ENCODE data around the gene PRUNE2.
"Not testable (repeated sequence)": the region's sequence is repeated elsewhere in the genome, so short reads cannot be mapped to it uniquely, and the experiment has no call there.

PRUNE2 gene, protein sequence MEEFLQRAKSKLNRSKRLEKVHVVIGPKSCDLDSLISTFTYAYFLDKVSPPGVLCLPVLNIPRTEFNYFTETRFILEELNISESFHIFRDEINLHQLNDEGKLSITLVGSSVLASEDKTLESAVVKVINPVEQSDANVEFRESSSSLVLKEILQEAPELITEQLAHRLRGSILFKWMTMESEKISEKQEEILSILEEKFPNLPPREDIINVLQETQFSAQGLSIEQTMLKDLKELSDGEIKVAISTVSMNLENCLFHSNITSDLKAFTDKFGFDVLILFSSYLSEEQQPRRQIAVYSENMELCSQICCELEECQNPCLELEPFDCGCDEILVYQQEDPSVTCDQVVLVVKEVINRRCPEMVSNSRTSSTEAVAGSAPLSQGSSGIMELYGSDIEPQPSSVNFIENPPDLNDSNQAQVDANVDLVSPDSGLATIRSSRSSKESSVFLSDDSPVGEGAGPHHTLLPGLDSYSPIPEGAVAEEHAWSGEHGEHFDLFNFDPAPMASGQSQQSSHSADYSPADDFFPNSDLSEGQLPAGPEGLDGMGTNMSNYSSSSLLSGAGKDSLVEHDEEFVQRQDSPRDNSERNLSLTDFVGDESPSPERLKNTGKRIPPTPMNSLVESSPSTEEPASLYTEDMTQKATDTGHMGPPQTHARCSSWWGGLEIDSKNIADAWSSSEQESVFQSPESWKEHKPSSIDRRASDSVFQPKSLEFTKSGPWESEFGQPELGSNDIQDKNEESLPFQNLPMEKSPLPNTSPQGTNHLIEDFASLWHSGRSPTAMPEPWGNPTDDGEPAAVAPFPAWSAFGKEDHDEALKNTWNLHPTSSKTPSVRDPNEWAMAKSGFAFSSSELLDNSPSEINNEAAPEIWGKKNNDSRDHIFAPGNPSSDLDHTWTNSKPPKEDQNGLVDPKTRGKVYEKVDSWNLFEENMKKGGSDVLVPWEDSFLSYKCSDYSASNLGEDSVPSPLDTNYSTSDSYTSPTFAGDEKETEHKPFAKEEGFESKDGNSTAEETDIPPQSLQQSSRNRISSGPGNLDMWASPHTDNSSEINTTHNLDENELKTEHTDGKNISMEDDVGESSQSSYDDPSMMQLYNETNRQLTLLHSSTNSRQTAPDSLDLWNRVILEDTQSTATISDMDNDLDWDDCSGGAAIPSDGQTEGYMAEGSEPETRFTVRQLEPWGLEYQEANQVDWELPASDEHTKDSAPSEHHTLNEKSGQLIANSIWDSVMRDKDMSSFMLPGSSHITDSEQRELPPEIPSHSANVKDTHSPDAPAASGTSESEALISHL (N-terminal part only)

DNA sequence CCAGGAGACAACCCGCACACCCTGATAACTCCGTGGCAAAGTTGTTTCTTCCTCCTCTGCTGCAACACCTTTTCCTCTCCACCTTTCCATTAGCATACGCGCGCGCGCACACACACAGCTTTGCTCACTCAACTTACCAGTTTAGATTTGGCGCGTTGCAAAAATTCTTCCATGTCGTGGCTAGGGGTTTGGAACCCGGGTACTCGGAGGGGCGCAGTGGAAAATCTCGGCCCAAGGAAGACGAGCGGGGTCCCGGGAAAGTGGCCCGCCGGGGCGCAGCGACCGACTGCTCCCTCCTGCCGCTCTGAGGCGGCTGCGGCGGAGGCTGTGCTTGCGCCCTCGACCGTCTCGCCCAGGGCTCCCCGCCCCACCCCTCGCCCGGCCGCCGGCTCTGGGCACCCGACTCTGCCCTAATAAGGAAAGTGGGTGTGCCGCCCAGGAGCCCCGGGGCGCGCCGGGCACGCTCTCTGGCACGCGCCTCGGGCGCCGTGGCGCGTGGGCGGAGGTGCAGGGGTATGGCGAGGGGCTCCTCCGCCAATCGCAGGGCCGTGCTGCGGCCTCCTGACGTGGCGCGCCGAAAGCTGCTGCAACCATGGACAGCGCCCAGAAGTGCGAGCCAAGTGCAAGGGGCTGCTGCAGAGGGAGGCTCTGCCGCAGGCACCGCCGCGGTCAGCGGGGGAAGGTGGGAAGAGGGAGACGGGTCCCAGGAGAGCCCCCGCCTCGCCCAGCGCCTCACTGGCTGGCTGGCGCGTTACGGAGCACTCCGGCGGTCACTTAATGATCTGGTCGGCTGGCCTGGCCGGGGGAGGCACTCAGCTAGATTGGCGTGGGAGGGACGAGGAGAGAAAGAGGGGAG is at the start of gene PRUNE2:
PRUNE2 (minus strand) TSS at position 324 of the 856 bp plus-strand sequence; CDS start at position 173, 151 bp downstream.
- no peak for DNase-seq

GRCh38 chr9:76955406-76955805 is 49.5 kb upstream of the PRUNE2 start:
- not testable (repeated sequence) for DNase-seq

- no peak for DNase-seq
These were observed 44.0 kb upstream of the PRUNE2 start for GRCh38 chr9:76949865-76950264.

DNA sequence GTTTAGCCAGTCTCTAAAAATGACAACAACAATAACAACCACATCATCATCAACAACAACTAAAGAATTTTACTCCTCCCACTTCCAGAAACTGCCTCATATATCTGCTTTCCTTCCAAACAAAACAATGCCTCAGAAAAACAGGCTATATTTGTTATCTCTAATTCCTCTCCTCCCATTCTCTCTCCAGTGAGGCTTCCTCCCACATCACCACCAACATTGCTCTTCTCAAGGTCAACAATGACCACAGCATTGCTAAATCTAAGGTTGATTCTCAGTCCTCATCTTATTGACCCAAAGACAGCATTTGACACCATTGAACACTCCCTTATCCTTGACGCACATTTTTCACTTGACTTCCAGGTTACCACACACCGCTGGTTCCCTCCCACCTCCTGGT is 38.1 kb upstream of the PRUNE2 start:
- no peak for DNase-seq

- no peak for DNase-seq
These were observed 37.1 kb upstream of the PRUNE2 start for GRCh38 chr9:76943054-76943453.

GRCh38 chr9:76932757-76933156 is 26.8 kb upstream of the PRUNE2 start:
- no peak for DNase-seq

DNA sequence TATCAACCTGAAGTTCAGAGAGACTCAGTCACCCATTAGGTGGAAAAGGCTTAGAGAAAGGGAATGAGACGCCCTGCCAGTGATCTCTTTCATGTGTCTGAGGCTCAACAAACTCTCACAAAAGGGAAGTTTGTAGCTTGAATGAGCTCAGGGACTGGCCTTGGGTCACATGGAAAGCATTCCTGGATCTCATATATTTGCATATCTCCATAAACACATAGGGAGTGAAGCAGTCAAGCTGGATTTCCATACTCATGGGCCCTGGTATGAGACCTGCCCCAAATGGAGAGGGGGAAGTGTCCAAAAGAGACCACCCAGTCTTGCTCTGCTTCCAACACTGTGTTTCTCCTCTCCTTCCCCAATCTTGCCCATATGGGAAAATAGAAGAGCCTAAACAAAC is 26.4 kb upstream of the PRUNE2 start:
- no peak for DNase-seq

DNA sequence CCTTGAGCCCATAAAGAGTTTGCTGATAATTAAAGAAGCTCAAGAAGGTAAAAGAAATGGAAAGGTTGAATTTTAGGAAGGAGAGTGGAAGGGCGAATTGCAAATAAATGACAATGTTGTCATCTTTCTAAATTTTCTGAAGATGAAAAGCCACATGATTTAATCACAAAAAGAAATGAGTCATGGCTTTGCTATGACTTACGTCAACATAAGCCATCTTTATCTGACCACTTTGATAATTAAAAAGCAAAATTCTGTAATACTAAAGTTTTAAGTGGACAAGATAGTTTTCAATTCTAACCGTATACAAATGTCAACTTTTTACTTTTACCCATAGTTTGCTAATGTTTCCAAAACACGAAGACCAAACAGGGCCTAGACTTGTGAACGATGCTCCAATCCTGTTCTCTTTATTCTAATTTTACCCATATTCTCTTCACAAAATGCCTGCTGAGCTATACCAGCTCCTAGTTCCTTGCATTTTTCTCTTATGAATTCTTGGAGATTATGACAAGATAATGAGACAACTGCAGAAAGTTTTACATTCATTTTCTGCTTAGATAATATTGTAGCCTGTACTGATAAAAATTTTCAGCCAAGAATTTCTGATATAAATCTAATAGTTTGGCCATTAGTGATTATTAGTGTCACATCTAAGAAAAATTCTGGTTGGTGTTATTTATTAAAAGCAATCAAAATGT is 21.8 kb upstream of the PRUNE2 start:
- no peak for DNase-seq

GRCh38 chr9:76926846-76927245 is 20.9 kb upstream of the PRUNE2 start:
- no peak for DNase-seq

GRCh38 chr9:76926324-76926741 is 20.4 kb upstream of the PRUNE2 start:
- DNase-seq = no peak

GRCh38 chr9:76921165-76921564 is 15.3 kb upstream of the PRUNE2 start:
- DNase-seq = no peak

GRCh38 chr9:76917299-76917698 is 11.4 kb upstream of the PRUNE2 start:
- DNase-seq = no peak

- DNase-seq = no peak
These were observed 10.3 kb upstream of the PRUNE2 start for GRCh38 chr9:76916231-76916630.

- no peak for DNase-seq
These were observed 7.6 kb upstream of the PRUNE2 start for GRCh38 chr9:76913467-76913866.

GRCh38 chr9:76912636-76913275 is 6.8 kb upstream of the PRUNE2 start:
- DNase-seq = no peak

GRCh38 chr9:76911971-76912370 is 6.1 kb upstream of the PRUNE2 start:
- DNase-seq = no peak

- DNase-seq = no peak
These were observed 4.9 kb upstream of the PRUNE2 start for GRCh38 chr9:76910861-76911260.

- no peak for DNase-seq
These were observed 697 bp upstream of the PRUNE2 start for GRCh38 chr9:76906647-76906975.

DNA sequence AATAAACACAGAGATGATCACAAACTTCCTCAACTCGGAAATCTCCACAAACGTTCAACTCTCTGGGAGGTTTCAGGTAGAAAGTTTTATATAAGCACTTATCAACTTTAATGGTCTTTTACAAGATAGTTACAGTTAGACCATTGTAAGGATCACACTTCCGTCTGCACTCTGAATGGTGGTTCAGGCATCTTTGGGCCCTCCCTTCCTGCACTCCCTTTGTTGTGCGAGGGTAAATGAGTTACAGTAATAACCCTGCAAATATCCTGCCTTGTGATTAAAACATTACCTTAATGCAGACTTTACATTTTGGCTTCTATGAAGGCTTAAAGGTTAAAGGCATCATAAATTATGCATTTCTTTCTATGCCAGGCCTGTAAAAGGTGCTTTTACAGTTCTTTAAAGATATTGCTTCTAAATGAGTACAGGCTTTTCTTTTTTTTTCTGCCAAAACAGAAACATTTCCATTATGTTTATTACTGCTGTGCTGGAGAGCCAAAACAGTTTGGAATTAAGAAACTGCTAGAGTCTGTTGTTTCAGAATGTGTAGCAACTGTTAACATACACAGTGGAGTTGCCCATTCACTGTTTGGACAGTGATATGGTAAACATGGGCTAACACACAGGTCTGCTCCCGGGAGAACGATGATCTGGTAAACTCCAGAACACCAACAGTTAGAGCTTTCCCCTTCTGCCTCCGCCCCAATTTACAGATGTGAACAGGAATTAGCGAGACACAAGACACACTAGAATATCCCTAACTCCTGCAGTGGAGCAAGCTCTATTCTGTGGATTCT is 1.1 kb downstream of the PRUNE2 start:
- DNase-seq = no peak

DNA sequence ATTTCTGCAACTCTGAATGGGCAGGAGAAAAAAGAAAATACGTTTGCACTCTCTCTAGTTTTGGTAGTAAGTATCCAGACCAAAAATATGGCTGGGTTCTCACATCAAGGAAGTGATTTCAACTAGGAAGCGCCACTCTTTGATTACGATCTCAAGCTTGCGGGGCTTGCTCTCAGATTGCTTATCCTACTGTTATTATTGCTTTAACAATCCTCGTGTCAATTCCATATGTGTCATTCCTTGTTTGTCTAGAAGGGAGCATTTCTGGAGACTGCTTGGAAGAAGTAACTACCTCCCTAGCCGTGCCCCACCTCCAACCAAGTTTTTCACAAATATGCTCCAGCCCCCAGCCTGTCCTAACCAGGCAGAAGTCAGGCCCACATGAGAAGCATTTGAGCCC is 3.5 kb downstream of the PRUNE2 start:
- no peak for DNase-seq

Measured in stimulated activated CD4-positive, alpha-beta T cell treated with anti-CD3 and anti-CD28 coated beads, Interleukin-12 subunit alpha, Interleukin-12 subunit beta, amount 100 ng/mL, for 4 hours (primary cell).